ENCODE data around the gene GID4.
A peak's percentile ranks its signal among the peaks of the same experiment; 100 is the strongest.

The GID4 gene

GRCh38 chr17:18035704-18036103 is 3.5 kb upstream of the GID4 start:
- TF ChIP-seq, protein P1, sequence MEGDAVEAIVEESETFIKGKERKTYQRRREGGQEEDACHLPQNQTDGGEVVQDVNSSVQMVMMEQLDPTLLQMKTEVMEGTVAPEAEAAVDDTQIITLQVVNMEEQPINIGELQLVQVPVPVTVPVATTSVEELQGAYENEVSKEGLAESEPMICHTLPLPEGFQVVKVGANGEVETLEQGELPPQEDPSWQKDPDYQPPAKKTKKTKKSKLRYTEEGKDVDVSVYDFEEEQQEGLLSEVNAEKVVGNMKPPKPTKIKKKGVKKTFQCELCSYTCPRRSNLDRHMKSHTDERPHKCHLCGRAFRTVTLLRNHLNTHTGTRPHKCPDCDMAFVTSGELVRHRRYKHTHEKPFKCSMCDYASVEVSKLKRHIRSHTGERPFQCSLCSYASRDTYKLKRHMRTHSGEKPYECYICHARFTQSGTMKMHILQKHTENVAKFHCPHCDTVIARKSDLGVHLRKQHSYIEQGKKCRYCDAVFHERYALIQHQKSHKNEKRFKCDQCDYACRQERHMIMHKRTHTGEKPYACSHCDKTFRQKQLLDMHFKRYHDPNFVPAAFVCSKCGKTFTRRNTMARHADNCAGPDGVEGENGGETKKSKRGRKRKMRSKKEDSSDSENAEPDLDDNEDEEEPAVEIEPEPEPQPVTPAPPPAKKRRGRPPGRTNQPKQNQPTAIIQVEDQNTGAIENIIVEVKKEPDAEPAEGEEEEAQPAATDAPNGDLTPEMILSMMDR (IDR thresholded peaks at IDR 0.05; ENCODE audit: low read depth, low read length) = no peak
- H3K4me3 ChIP-seq (ENCODE audit: low read depth, low read length) = no peak overlapping the region

GRCh38 chr17:18037486-18037885 is 1.7 kb upstream of the GID4 start:
- H3K4me3 ChIP-seq (ENCODE audit: low read depth, low read length) = no peak overlapping the region
- TF ChIP-seq, protein P1 (IDR thresholded peaks at IDR 0.05; ENCODE audit: low read depth, low read length) = no peak

DNA sequence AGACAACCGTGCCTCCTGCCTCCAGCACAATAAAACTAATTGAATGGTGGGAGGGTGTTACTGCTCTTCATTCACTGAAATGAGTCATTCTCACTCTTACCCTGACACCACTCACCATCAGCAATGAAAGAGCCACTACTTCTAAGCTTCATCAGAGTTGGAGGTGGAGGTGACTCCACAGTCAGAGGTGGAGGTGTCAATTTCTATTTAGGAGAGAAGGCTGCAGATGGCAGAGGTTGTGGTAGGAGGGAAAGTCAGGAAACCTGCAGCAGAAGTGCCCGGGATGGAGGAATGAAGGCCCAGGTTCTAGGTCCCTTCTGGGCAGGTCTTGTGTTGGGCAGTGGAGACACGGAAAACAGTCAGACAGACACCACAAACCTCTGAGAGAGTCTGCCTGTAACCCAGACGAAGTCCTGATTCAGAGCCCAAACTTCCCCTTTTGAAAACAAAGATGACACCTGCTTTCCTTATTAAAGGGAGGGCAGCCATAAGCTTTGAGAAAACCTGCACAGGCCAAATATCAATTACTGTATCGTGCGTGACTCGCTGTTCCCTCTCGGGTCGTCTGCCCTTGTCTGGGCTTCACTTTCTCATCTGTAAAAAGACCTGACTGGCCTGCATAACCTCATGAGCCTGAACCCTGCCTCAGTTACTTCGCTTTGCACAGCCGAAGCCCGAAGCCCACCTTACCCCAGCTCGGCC is 908 bp upstream of the GID4 start:
- peak overlapping the region; percentile 91 for H3K4me3 ChIP-seq (ENCODE audit: low read depth, low read length)
- TF ChIP-seq, protein P1 (IDR thresholded peaks at IDR 0.05; ENCODE audit: low read depth, low read length) = no peak

GRCh38 chr17:18039535-18040260 is 490 bp downstream of the GID4 start:
- TF ChIP-seq, protein P1 (IDR thresholded peaks at IDR 0.05; ENCODE audit: low read depth, low read length) = no peak

DNA sequence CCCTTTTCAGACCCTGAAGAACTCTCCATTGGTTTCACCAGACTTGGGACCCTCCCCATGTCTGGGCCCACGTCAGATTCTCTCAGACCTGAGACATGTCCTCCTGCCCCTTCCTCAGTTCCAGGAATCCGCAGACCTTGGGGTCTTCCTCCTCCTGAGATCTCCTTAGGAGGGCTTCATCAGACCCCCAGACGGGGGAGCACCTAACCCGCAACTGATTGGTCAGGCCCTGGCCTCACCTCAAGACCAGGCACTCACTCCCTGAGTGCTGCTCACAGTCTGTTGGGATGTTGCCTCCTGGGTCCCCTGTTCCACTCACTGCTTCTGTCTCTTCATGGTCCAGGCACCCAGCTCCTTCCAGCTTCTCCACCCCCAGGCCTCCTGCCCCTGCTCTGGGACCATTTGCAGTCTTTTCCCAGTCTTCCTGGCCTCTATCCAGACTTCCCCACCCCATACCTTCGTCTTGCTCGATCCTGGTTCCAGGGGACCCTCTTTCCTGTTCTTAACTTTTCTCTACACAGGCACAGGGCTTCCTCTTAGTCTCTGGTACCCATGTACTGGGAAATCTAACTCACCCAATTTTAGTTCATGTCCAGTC is 1.2 kb downstream of the GID4 start:
- TF ChIP-seq, protein P1 (IDR thresholded peaks at IDR 0.05; ENCODE audit: low read depth, low read length) = no peak
- H3K4me3 ChIP-seq (ENCODE audit: low read depth, low read length) = peak overlapping the region; percentile 91

More at GRCh38 chr17:18039535-18040260, 490 bp downstream of the GID4 start:
- H3K4me3 ChIP-seq (ENCODE audit: low read depth, low read length) = peak overlapping the region; percentile 91

DNA sequence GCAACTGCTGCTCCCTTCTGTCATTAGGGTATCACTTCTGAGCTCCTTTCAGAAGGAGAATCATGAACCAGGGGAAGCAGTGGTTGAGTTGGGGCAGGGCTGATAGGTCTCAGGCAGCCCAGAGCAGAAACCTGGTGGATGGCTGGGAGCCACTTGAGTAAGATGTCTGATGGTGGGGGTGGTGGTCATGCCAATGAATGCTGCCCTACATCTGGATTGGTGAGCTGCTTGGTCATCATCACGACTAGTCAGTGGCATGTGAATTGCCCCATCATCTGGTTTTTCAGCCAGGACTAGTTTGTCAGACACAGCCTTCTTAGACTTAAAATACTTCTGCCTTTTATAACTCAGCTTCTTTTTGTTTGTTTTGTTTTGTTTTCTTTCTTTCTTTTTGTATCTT is 2.6 kb downstream of the GID4 start:
- no peak overlapping the region for H3K4me3 ChIP-seq (ENCODE audit: low read depth, low read length)
- TF ChIP-seq, protein P1 (IDR thresholded peaks at IDR 0.05; ENCODE audit: low read depth, low read length) = no peak

GRCh38 chr17:18042983-18043382 is 3.8 kb downstream of the GID4 start:
- TF ChIP-seq, protein P1 (IDR thresholded peaks at IDR 0.05; ENCODE audit: low read depth, low read length) = no peak
- H3K4me3 ChIP-seq (ENCODE audit: low read depth, low read length) = no peak overlapping the region
